GM18498 (cell line): ENCODE results near the gene ARHGAP28.

ENCODE experiments used
- ATAC-seq: cut with Tn5 transposase; IDR thresholded peaks from one replicate; pipeline ENCODE4 v1.9.1; 2021; ENCODE audit warnings: mild to moderate bottlenecking, moderate library complexity; ENCODE audit not compliant: unreplicated experiment

ARHGAP28 gene

GRCh38 chr18:6954501-6954900, 225.0 kb downstream of the ARHGAP28 start:
- ATAC-seq = no peak

GRCh38 chr18:6955304-6955703, 225.8 kb downstream of the ARHGAP28 start:
- no peak for ATAC-seq

GRCh38 chr18:6956495-6956894, 227.0 kb downstream of the ARHGAP28 start:
- ATAC-seq = no peak

GRCh38 chr18:6956999-6957398, 227.5 kb downstream of the ARHGAP28 start:
- ATAC-seq = no peak

- no peak for ATAC-seq
Measured at GRCh38 chr18:6959110-6959509, 229.6 kb downstream of the ARHGAP28 start.

GRCh38 chr18:6960124-6960523, 230.6 kb downstream of the ARHGAP28 start:
- ATAC-seq = no peak

GRCh38 chr18:6960656-6961055, 231.1 kb downstream of the ARHGAP28 start:
- ATAC-seq = no peak

- ATAC-seq = no peak
Measured at GRCh38 chr18:6961331-6961730, 231.8 kb downstream of the ARHGAP28 start.

- no peak for ATAC-seq
Measured at GRCh38 chr18:6962571-6963451, 233.3 kb downstream of the ARHGAP28 start.

GRCh38 chr18:6963452-6964097, 234.1 kb downstream of the ARHGAP28 start:
- ATAC-seq = no peak
